Upper lobe of right lung (tissue), 1 donor: ENCODE results near the gene TBC1D9. TPM values are rescaled to one million over a fixed set of nuclear protein-coding genes. Genes with fewer than 3 reads are reported as not detected.

ENCODE experiments used
- ATAC-seq: fragments of 200-7000 bp; cut with Tn5 transposase; one replicate; pipeline ENCODE4 v1.9.1; 2020; ENCODE audit warnings: mild to moderate bottlenecking, moderate library complexity
- DNase-seq: peaks from one replicate; pipeline ENCODE4 v3.0.0-alpha.2; 2020
- H3K27ac ChIP-seq: fragments of 200-600 bp; one replicate; pipeline ENCODE4 v1.8.0; 2022
- H3K27me3 ChIP-seq: fragments of 200-600 bp; one replicate; pipeline ENCODE4 v1.8.0; 2022; ENCODE audit warnings: mild to moderate bottlenecking
- H3K36me3 ChIP-seq: fragments of 200-600 bp; one replicate; pipeline ENCODE4 v1.8.0; 2022
- H3K4me1 ChIP-seq: fragments of 200-600 bp; one replicate; pipeline ENCODE4 v1.8.0; 2022
- H3K4me3 ChIP-seq: fragments of 200-600 bp; one replicate; pipeline ENCODE4 v1.8.0; 2022; ENCODE audit warnings: mild to moderate bottlenecking
- H3K9me3 ChIP-seq: fragments of 200-600 bp; one replicate; pipeline ENCODE4 v1.8.0; 2022
- CTCF ChIP-seq: fragments of 200-600 bp; IDR thresholded peaks from one replicate; pipeline ENCODE4 v1.8.0; 2022; ENCODE audit warnings: antibody characterized with exemption
- intact Hi-C: fragments of 100-400 bp; cut with DNase I; formaldehyde crosslinking; loops from one replicate; pipeline ENCODE4 v1.11.0; 2022
- total RNA-seq: library from RNA; stranded (reverse); fragmentation: NEBNext Ultra II Directional; extraction: Animal tissue kit (Norgen Biotek cat#: 25700); gene quantifications from one replicate; pipeline ENCODE4 v1.2.1, GENCODE V29; 2021
- donor health status: DM: no; HTN: yes; CAD: no; lungs with severe emphysema.

Gene TBC1D9
- total RNA-seq, 1 donor from 2014 or later: 39.5 TPM

- intact Hi-C loops: no loop called here
- H3K27ac ChIP-seq: no peak overlapping the region
- ATAC-seq: no peak
Measured at GRCh38 chr4:140777894-140778293, 21.7 kb upstream of the TBC1D9 start.

GRCh38 chr4:140777386-140777785, 21.2 kb upstream of the TBC1D9 start:
- no peak for DNase-seq
- H3K4me1 ChIP-seq: no peaks in the 10 kb centered on the region
- H3K4me3 ChIP-seq: no peak overlapping the region
- H3K27ac ChIP-seq: no peak overlapping the region
- no peaks in the 10 kb centered on the region for H3K27me3 ChIP-seq
- no peak for TF ChIP-seq CTCF
- ATAC-seq: no peak
- H3K9me3 ChIP-seq: no peaks in the 10 kb centered on the region
- intact Hi-C loops: no loop called here
- H3K36me3 ChIP-seq: no peaks in the 10 kb centered on the region

More at GRCh38 chr4:140777894-140778293, 21.7 kb upstream of the TBC1D9 start:
- no peak for DNase-seq
- no peaks in the 10 kb centered on the region for H3K27me3 ChIP-seq
- no peaks in the 10 kb centered on the region for H3K9me3 ChIP-seq
- H3K36me3 ChIP-seq: no peaks in the 10 kb centered on the region
- H3K4me1 ChIP-seq: no peaks in the 10 kb centered on the region
- no peak for TF ChIP-seq CTCF
- no peak overlapping the region for H3K4me3 ChIP-seq

GRCh38 chr4:140776556-140776955, 20.4 kb upstream of the TBC1D9 start:
- Histone ChIP-seq H3K36me3 (no peaks in the 10 kb centered on the region), H3K27me3 (no peaks in the 10 kb centered on the region), H3K4me1 (no peaks in the 10 kb centered on the region), H3K9me3 (no peaks in the 10 kb centered on the region), H3K27ac (no peak overlapping the region), H3K4me3 (no peak overlapping the region)
- DNase-seq: no peak
- TF ChIP-seq CTCF: no peak
- intact Hi-C loops: no loop called here
- no peak for ATAC-seq

- H3K4me1 ChIP-seq: no peaks in the 10 kb centered on the region
- ATAC-seq: no peak
- DNase-seq: no peak
- H3K36me3 ChIP-seq: no peaks in the 10 kb centered on the region
- no peaks in the 10 kb centered on the region for H3K27me3 ChIP-seq
- no peak for TF ChIP-seq CTCF
- intact Hi-C loops: no loop called here
- H3K9me3 ChIP-seq: no peaks in the 10 kb centered on the region
- H3K27ac ChIP-seq: no peak overlapping the region
- H3K4me3 ChIP-seq: no peak overlapping the region
Measured at GRCh38 chr4:140774956-140775355, 18.8 kb upstream of the TBC1D9 start.

GRCh38 chr4:140774510-140774909, 18.3 kb upstream of the TBC1D9 start:
- Histone ChIP-seq H3K9me3 (no peaks in the 10 kb centered on the region), H3K4me1 (no peaks in the 10 kb centered on the region), H3K27ac (no peak overlapping the region), H3K36me3 (no peaks in the 10 kb centered on the region), H3K27me3 (no peaks in the 10 kb centered on the region), H3K4me3 (no peak overlapping the region)
- ATAC-seq: no peak
- no peak for TF ChIP-seq CTCF
- intact Hi-C loops: no loop called here
- no peak for DNase-seq

- DNase-seq (no peak), ATAC-seq (no peak)
- no peaks in the 10 kb centered on the region for H3K9me3 ChIP-seq
- H3K4me1 ChIP-seq: no peaks in the 10 kb centered on the region
- no peaks in the 10 kb centered on the region for H3K36me3 ChIP-seq
- no peaks in the 10 kb centered on the region for H3K27me3 ChIP-seq
- TF ChIP-seq CTCF: no peak
- intact Hi-C loops: no loop called here
- H3K27ac ChIP-seq: no peak overlapping the region
- H3K4me3 ChIP-seq: no peak overlapping the region
Measured at GRCh38 chr4:140769209-140769608, 13.0 kb upstream of the TBC1D9 start.
